ENCODE data around the gene CIB2. TPM values are rescaled to one million over a fixed set of nuclear protein-coding genes. Genes with fewer than 3 reads are reported as not detected.
A peak's percentile ranks its signal among the peaks of the same experiment; 100 is the strongest.

The CIB2 gene
- total RNA-seq, 2 donors from 2014 or later: 6.8 to 14.6 TPM

GRCh38 chr15:78082743-78083110 lies 48.5 kb downstream of the CIB2 start:
- Histone ChIP-seq H3K4me1 (peaks cover 13% of the 10 kb centered on the region), H3K4me3 (no peak overlapping the region)
- no peak for DNase-seq

GRCh38 chr15:78082106-78082742 lies 49.0 kb downstream of the CIB2 start:
- Histone ChIP-seq H3K4me1 (peaks cover 13% of the 10 kb centered on the region), H3K9me3 (no peaks in the 10 kb centered on the region), H3K9ac (ENCODE audit: low read depth in 2 of 2, low read length in 2 of 2) (peak overlapping the region in 1 of 2 donors; percentile 51), H3K27ac (peak overlapping the region; percentile 64), H3K4me3 (no peak overlapping the region), H3K27me3 (no peaks in the 10 kb centered on the region), H3K36me3 (no peaks in the 10 kb centered on the region)
- DNase-seq: peak; percentile 57
- intact Hi-C loops (cut with DNase I): no loop called here
- TF ChIP-seq CTCF (IDR thresholded peaks at IDR 0.05): no peak

More at GRCh38 chr15:78082743-78083110, 48.5 kb downstream of the CIB2 start:
- TF ChIP-seq CTCF (IDR thresholded peaks at IDR 0.05): no peak
- no peaks in the 10 kb centered on the region for H3K27me3 ChIP-seq
- intact Hi-C loops (cut with DNase I): no loop called here
- H3K9ac ChIP-seq (ENCODE audit: low read depth in 2 of 2, low read length in 2 of 2): peak overlapping the region in 1 of 2 donors; percentile 51
- H3K36me3 ChIP-seq: no peaks in the 10 kb centered on the region
- peak overlapping the region; percentile 64 for H3K27ac ChIP-seq
- no peaks in the 10 kb centered on the region for H3K9me3 ChIP-seq

- Histone ChIP-seq H3K4me1 (peaks cover 17% of the 10 kb centered on the region), H3K27me3 (no peaks in the 10 kb centered on the region), H3K9me3 (no peaks in the 10 kb centered on the region), H3K27ac (no peak overlapping the region), H3K4me3 (no peak overlapping the region), H3K36me3 (no peaks in the 10 kb centered on the region), H3K9ac (ENCODE audit: low read depth in 2 of 2, low read length in 2 of 2) (no peak overlapping the region)
- TF ChIP-seq CTCF (IDR thresholded peaks at IDR 0.05): no peak
- intact Hi-C loops (cut with DNase I): no loop called here
- DNase-seq: no peak
Observed at GRCh38 chr15:78080088-78080460, 51.2 kb downstream of the CIB2 start.

GRCh38 chr15:78079298-78080087 lies 51.8 kb downstream of the CIB2 start:
- Histone ChIP-seq H3K36me3 (no peaks in the 10 kb centered on the region), H3K27ac (no peak overlapping the region), H3K4me3 (no peak overlapping the region), H3K9me3 (no peaks in the 10 kb centered on the region), H3K4me1 (peaks cover 17% of the 10 kb centered on the region), H3K9ac (ENCODE audit: low read depth in 2 of 2, low read length in 2 of 2) (peak overlapping the region in 1 of 2 donors; percentile 34), H3K27me3 (no peaks in the 10 kb centered on the region)
- no peak for TF ChIP-seq CTCF (IDR thresholded peaks at IDR 0.05)
- intact Hi-C loops (cut with DNase I): no loop called here
- DNase-seq: no peak

GRCh38 chr15:78077871-78078210 lies 53.4 kb downstream of the CIB2 start:
- H3K27me3 ChIP-seq: no peaks in the 10 kb centered on the region
- peak overlapping the region; percentile 57 for H3K27ac ChIP-seq
- peak overlapping the region; percentile 58 to 75 for H3K9ac ChIP-seq (ENCODE audit: low read depth in 2 of 2, low read length in 2 of 2)
- TF ChIP-seq CTCF (IDR thresholded peaks at IDR 0.05): no peak
- H3K36me3 ChIP-seq: no peaks in the 10 kb centered on the region
- no peaks in the 10 kb centered on the region for H3K9me3 ChIP-seq
- intact Hi-C loops (cut with DNase I): no loop called here
- DNase-seq: no peak
- H3K4me1 ChIP-seq: peaks cover 10% of the 10 kb centered on the region
- peak overlapping the region; percentile 97 for H3K4me3 ChIP-seq

Measured in colonic mucosa (tissue), 4 donors.